Cardiac fibroblast (primary cell): ENCODE results near the gene COLEC12.
"Not testable (repeated sequence)": the region's sequence is repeated elsewhere in the genome, so short reads cannot be mapped to it uniquely, and the experiment has no call there.

Source experiments
- DNase-seq, 2 donors: peaks; one replicate each; pipeline versions ENCODE4 v3.0.0 to v3.0.0-alpha.2; 2010; ENCODE audit warnings: low read depth in 2 of 2
- H3K4me3 ChIP-seq, 2 donors: replicated peaks in 1 of 2; 1 replicate in 1 of 2; 2 replicates in 1 of 2; pipeline ENCODE4 v1.5.1; 2011; ENCODE audit warnings: low read depth in 2 of 2, low read length in 2 of 2, mild to moderate bottlenecking in 2 of 2, moderate library complexity in 1 of 2
- TF ChIP-seq, protein P1 (sequence below): IDR thresholded peaks from one replicate; pipeline ENCODE4 v1.5.1; 2011; ENCODE audit warnings: low read depth, mild to moderate bottlenecking, low read length, inconsistent platforms

The COLEC12 gene

DNA sequence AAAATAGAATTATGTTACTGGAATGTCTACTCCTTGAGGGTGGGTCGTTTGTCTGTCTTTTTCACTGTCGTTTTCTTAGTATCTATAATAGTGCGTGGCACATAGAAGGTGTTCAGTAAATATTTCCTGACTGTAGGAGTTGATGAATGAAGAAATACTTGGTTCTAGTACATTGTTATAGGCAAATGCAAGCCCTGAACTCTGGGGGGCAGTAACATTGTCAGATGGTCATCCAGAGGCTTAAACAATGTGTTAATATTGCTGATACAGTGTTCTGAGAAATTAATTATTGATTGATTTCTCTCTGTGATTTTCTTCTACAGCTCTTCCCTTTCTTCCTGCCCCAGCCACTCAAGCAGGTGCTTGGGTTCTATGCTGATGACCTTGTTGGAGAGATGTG is 208.2 kb downstream of the COLEC12 start:
- DNase-seq = peak in 1 of 2 donors; percentile 20
- TF ChIP-seq, protein P1, sequence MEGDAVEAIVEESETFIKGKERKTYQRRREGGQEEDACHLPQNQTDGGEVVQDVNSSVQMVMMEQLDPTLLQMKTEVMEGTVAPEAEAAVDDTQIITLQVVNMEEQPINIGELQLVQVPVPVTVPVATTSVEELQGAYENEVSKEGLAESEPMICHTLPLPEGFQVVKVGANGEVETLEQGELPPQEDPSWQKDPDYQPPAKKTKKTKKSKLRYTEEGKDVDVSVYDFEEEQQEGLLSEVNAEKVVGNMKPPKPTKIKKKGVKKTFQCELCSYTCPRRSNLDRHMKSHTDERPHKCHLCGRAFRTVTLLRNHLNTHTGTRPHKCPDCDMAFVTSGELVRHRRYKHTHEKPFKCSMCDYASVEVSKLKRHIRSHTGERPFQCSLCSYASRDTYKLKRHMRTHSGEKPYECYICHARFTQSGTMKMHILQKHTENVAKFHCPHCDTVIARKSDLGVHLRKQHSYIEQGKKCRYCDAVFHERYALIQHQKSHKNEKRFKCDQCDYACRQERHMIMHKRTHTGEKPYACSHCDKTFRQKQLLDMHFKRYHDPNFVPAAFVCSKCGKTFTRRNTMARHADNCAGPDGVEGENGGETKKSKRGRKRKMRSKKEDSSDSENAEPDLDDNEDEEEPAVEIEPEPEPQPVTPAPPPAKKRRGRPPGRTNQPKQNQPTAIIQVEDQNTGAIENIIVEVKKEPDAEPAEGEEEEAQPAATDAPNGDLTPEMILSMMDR = peak; percentile 22
- H3K4me3 ChIP-seq = no peak overlapping the region

DNA sequence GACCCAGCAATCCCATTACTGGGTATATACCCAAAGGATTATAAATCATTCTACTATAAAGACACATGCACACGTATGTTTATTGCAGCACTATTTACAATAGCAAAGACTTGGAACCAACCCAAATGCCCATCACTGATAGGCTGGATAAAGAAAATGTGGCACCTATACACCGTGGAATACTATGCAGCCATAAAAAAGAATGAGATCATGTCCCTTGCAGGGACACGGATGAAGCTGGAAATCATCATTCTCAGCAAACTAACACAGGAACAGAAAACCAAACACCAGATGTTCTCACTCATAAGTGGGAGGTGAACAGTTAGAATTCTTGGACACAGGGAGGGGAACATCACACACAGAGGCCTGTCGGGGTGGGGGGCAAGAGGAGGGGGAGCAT is 210.5 kb downstream of the COLEC12 start:
- H3K4me3 ChIP-seq, DNase-seq: not testable (repeated sequence)

DNA sequence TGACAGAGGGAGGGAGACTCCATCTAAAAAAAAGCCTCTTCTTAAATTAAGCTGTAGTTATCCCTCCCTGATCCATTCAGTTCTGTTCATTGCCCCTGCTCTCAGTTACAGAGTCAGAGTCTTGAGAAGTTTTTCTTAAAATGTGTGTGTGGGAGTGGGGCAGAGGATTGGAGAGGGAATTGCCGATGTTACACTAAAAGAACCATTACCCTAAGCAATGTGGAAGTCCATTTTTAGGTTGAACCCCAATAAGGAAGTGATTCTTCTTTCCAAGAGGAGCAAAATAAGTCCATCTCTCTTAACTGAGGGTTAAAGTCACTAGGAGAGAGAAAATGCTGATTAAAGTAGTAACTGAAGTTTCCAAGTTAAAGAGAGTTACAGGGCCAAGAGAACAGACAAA is 211.5 kb downstream of the COLEC12 start:
- TF ChIP-seq, protein P1 = no peak
- no peak overlapping the region for H3K4me3 ChIP-seq
- DNase-seq = no peak

DNA sequence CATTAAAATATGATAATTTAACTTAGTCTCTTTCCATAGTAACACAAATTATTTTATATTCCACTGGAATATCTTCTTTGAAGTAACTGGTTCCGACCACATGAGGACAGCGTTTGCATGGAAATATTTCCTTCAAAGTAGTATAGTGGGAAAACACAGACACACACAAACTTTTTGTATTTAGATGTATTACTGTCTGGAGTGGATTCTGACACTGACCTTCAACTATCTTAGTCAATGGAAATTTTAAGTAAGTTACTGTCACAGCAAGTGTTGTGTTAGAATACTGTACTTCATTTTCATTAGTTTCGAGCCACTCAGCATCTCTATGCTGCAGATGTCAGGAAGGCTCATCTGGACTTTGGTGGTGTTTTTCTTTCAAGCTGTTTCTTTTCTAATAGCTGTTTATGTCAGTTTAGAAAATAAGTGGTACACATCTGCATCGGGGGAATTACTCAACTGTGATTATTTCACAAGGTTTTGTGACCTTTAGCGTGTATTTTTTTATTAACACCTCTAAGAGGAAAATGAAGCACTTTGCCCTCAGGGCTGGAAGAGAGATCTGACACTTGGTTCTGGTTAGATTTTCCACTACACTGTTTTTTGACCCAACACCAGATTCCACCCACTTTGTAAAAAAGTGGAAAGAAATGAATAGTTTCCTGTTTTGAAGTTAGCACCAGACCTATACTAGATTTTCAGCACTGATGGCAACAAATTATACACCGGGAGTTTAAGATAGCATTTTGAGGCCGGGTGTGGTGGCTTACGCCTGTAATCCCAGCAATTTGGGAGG is 213.8 kb downstream of the COLEC12 start:
- peak; percentile 55 to 63 for DNase-seq
- TF ChIP-seq, protein P1 = peak; percentile 58

DNA sequence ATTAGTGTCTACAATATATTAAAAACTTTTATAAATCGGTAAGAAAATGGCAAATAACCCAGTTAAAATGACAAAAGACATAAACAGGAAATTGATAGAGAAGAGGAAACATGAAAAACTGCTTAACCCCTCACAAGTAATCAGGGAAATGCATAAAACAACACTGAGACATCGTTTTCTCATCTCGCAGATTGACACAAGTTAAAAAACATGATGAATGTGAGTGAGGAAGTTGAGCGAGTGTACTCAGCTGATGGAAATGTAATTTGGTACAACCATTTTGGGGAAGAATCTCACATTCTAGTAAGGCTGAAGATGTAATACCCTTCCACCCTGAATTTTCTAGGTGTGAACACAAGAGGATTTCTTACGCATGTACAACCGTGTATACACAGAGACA is 214.7 kb downstream of the COLEC12 start:
- H3K4me3 ChIP-seq = no peak overlapping the region
- TF ChIP-seq, protein P1 = no peak
- DNase-seq = no peak

More for the DNA sequence above, 213.8 kb downstream of the COLEC12 start:
- H3K4me3 ChIP-seq = no peak overlapping the region

DNA sequence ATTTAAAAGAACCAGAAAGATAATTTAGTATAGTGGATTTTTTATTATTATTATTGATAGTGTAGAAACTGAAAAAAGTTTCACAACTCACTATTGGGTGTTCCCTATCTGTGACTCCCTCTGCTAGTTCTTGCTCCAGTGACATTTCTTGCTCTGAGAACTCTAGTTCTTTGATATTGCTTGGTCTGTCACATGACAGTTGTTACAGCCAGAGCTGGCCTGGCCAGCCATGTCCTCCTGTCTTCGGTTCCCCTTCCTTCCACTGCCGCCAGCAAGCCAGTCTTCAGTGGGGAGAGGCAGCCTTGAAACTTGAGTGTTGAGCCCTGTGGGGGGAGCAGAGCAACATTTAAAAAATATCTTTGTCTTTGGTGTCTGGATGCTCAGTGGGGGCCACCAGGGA is 225.0 kb downstream of the COLEC12 start:
- H3K4me3 ChIP-seq = no peak overlapping the region
- DNase-seq = no peak

DNA sequence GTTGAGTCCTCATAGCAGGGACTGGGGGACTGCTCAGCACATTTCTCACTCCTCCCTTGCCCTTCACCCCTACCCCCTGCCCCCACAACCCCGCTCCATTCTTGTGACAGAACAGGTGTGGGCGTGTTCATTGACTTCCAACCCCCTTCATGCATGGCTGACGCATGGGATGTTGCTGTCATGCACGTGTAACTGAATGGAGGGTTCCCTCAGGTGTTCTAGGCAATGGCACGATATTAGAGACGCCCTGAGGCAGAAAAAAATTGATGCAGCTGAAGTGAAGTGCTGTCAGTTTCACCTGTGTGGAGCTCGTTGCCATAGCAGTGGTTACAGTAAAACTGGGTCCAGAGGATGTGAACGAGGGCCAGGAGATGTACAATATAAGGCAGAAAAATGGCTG is 226.2 kb downstream of the COLEC12 start:
- no peak for DNase-seq
- H3K4me3 ChIP-seq = no peak overlapping the region
- TF ChIP-seq, protein P1 = no peak

More for the DNA sequence above, 225.0 kb downstream of the COLEC12 start:
- TF ChIP-seq, protein P1 = no peak
